Kidney glomerular epithelial cell (primary cell): Measurements from ENCODE around the gene MYBPHL.

Experiments used
- DNase-seq: peaks from one replicate; lab custom pipeline; 2025; lab: John Stamatoyannopoulos, UW

The MYBPHL gene

DNA sequence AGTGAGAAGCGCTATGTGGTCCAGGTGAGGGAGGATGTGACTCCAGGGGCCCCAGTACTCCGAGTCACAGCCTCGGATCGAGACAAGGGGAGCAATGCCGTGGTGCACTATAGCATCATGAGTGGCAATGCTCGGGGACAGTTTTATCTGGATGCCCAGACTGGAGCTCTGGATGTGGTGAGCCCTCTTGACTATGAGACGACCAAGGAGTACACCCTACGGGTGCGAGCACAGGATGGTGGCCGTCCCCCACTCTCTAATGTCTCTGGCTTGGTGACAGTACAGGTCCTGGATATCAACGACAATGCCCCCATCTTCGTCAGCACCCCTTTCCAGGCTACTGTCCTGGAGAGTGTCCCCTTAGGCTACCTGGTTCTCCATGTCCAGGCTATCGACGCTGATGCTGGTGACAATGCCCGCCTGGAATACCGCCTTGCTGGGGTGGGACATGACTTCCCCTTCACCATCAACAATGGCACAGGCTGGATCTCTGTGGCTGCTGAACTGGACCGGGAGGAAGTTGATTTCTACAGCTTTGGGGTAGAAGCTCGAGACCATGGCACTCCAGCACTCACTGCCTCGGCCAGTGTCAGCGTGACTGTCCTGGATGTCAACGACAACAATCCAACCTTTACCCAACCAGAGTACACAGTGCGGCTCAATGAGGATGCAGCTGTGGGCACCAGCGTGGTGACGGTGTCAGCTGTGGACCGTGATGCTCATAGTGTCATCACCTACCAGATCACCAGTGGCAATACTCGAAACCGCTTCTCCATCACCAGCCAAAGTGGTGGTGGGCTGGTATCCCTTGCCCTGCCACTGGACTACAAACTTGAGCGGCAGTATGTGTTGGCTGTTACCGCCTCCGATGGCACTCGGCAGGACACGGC, 55.3 kb downstream of the MYBPHL start:
- no peak for DNase-seq

DNA sequence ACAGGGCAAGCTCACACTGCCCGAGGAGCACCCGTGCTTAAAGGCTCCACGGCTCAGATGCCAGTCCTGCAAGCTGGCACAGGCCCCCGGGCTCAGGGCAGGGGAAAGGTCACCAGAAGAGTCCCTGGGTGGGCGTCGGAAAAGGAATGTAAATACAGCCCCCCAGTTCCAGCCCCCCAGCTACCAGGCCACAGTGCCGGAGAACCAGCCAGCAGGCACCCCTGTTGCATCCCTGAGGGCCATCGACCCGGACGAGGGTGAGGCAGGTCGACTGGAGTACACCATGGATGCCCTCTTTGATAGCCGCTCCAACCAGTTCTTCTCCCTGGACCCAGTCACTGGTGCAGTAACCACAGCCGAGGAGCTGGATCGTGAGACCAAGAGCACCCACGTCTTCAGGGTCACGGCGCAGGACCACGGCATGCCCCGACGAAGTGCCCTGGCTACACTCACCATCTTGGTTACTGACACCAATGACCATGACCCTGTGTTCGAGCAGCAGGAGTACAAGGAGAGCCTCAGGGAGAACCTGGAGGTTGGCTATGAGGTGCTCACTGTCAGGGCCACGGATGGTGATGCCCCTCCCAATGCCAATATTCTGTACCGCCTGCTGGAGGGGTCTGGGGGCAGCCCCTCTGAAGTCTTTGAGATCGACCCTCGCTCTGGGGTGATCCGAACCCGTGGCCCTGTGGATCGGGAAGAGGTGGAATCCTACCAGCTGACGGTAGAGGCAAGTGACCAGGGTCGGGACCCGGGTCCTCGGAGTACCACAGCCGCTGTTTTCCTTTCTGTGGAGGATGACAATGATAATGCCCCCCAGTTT, 56.1 kb downstream of the MYBPHL start:
- DNase-seq = no peak

DNA sequence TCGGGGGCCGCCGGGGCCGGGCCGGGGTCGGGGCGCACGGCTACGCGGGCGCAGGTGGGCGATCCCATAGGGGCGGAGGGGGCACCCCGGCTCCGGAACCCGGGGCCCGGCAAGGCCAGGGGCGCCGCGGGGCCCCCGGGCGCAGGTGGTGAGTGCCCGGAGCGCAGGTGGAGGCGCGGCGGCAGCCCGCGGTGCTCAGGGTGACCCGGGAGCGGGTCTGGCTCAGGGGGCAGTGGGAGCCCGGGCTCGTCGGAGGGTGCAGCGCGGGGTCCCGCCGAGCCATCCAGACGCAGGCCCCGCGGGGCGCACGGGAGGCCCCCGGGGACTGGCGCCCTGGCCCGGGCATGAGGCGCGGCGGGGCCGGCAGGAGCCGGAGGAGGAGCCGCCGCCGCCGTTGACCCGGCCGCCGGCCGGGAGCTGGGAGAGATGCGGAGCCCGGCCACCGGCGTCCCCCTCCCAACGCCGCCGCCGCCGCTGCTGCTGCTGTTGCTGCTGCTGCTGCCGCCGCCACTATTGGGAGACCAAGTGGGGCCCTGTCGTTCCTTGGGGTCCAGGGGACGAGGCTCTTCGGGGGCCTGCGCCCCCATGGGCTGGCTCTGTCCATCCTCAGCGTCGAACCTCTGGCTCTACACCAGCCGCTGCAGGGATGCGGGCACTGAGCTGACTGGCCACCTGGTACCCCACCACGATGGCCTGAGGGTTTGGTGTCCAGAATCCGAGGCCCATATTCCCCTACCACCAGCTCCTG, 57.0 kb downstream of the MYBPHL start:
- no peak for DNase-seq

DNA sequence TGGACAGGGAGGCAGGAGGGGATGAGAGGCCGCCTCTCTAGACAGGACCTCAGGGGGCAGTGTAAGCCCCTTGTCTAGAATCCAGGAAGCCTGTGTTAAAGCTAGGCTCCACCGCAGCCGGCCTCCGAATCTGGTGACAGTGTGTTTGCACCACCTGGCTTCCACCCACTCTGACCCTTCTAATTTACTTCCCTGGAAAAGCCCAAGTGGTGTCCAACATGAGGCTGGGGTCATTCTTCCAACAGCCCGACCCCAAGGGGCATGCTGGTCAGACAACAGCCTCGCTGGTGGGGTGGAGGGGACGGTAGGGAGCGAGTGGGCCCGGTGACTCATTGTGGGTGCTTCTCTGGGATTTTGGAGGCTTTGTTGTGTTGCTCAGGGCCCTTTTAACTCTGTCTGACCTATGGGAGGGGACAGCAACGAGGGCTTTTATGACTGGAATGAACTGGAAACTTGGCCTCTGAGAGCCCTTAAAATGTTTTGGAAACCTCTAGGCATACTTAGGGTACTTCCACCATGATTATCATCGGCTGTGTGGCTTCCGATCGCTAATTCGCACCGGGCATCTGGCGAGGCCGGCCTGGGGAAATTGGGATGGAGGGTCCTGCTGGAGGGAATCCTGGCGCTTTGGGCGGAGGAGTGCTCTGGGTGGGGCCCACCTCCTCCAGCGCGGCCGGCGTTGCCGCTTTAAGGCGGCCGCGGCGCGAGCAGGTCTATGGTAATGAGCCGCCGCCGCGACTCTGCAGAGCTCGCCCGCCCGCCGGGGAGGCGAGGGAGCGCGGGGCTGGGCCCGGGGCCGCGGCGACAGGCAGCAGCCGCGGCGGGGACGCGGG, 57.8 kb downstream of the MYBPHL start, which contains the start of gene CELSR2:
Gene CELSR2 (plus strand): TSS at position 743 of the 833 bp plus-strand sequence. CDS start 541 bp downstream, outside the sequence.
- peak; percentile 44 for DNase-seq

DNA sequence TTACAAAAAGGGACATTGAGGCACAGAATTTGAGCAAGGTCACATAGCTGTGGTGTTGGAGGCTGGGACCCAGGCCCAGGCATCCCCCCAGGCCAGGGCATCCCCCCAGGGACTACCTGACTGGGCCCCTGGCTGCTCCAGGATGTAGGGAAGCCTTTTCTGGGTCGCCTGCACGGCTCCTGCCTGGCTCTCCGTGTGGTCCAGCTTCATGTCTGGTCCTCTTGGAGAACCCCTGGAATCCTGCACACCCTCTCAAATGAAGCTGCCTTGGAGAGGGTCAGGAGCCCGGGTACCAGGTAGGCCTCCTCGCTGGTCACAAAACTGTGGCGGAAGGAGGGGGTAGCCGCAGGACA, 58.4 kb downstream of the MYBPHL start:
- DNase-seq = no peak

DNA sequence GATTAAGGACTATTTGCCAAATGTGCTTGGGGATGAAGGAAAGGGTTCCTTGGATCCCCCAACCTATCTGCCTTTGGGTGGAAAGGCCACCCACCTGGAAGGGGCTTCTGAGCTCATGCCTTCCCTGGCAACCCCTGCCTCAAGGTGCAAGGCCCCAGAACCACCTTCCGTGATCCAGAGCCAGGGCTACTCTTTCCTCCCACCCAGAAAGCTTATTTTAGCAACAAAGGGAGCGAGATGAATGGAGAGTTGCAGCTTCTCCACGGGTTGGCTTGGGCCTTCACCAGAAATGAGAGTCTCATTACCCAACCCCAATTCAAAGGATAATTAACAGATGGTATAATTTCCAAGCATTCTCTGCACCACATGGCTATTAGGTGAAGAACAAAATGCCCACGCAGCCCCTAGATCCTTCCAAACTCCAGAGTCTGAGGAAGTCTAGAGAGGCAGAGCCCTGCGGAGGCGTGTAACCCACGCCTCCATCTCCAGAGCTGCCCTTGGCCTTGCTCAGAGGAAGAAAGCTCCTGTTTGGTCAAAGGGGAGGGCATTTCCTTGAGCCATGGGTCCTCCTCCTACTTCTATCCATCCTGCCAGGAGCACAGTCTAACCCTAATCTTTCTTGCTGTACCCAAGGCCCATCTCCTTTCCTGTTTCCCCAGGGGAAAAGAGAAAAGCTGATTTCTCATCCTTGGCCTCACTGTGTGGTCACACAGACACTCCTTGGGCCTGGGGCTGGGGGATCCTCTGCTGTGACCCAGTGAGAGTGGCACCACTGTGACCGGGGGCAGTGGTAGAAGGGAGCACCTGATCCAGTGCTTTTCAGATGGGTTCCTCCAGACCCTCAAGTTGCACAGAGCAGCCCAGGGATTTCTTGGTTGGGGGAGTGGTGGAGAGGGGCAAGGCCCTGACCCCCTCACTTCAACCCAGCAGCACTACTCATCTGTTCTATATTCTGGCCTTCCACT, 59.1 kb downstream of the MYBPHL start:
- DNase-seq = no peak

DNA sequence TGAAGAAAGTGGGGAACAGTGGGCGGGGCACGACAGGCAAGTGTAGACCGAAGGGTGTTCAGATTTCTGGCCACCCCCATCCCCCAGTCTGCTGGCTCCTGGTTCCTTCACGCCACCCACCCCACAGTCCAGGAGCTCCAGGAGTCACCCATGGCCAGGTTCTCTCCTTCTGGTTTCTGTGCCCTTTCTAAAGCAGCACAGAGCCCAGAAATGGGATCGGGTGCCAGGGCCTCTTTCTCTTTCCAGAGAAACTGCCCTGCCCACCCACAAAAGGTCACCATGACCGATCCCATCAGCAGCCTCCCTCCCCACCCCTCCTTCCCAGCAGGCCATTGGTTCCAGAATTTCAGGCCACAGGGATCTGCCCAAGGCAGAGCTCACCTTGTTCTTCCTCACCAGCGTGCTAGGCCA, 60.7 kb downstream of the MYBPHL start:
- DNase-seq = no peak

DNA sequence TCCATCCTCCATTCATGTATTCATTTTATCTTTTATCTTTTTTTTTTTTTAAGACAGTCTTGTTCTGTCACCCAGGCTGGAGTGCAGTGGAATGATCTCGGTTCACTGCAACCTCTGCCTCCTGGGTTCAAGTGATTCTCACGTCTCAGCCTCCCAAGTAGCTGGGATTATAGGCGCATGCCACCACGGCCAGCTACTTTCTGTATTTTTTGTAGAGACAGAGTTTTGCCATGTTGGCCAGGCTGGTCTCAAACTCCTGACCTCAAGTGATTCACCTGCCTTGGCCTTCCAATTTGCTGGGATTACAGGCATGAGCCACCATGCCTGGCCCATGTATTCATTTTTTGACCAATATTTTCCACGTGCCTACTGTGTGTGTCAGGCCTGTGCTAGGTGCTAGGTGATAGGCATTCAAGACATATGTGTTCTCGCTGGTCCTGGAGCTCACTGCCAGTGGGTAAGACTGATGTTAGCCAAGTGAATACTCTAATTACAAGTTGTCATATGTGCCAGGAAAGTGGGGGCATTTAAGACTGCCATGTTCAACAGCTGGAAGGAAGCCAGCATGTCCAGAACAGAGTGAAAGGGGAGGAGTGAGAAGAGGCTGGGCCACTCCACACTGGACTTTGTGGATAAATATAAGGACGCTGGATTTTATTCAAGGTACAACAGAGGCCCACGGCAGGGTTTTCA, 62.8 kb downstream of the MYBPHL start:
- no peak for DNase-seq

DNA sequence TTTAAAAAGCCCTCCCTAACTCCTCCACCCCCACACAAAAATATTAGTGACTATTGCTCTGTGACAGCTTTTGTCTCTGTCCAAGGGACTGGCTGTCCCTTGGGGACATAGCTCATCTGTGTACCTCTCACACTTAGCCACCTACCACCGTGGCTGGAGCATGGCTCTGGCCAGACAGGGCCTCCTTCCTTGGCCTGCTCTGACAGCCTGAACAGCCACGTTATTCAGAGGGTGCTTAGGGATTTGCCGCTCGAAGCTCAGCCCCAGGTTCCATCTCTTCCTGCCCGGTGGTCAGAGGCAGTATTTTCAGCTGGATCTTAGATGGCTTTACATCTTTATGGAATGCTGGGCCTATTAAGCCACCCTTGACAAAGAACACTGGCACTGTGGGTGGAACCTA, 63.6 kb downstream of the MYBPHL start:
- DNase-seq = no peak

DNA sequence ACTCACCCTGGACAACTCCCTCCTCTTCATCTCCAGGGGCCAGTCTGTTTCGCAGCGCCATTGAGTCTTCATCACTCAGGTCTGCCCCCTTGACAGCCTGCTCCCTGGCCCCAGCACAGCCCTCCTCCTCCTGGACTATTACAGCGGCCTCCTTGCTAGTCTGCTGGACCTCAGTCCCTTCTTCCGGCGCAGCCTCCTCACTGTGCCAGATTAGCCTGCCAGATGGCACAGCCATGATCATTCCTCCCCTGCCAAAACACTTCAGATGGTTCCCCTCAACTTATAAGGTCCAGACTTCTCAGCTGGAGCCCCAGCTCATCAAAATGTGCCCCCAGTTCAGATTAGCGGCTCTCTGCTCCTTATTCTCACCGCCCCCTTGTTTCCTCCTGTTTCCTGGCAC, 64.4 kb downstream of the MYBPHL start:
- DNase-seq = no peak
